Activated CD8-positive, alpha-beta memory T cell treated with anti-CD3 and anti-CD28 coated beads for 36 hours (primary cell): ENCODE data around the gene S100A2. TPM values are rescaled to one million over a fixed set of nuclear protein-coding genes. Genes with fewer than 3 reads are reported as not detected.
"Not testable (repeated sequence)": the region's sequence is repeated elsewhere in the genome, so short reads cannot be mapped to it uniquely, and the experiment has no call there.

ENCODE experiments used
- CTCF ChIA-PET: fragments of 350-600 bp; sonication (Branson Sonifier 250); formaldehyde crosslinking; loops from one replicate; lab custom pipeline; 2021; ENCODE audit warnings: antibody characterized with exemption; lab: Charles Lee
- POLR2A ChIA-PET: fragments of 350-600 bp; sonication (Branson Sonifier 250); formaldehyde crosslinking; loops from one replicate; lab custom pipeline; 2021; ENCODE audit warnings: antibody characterized with exemption; lab: Charles Lee
- total RNA-seq, 2 experiments: library from RNA; stranded (reverse); gene quantifications; one replicate each; pipeline ENCODE4 v1.2.3, GENCODE V29; 2021

S100A2 gene
- total RNA-seq, 2 experiments from 2014 or later: 1.2 to 1.6 TPM

GRCh38 chr1:153598309-153599172 is 32.9 kb upstream of the S100A2 start:
- CTCF ChIA-PET: interaction anchor here (1.8 kb wide), 1 partner anchor 88 kb away, joined by 5 read pairs; no protein-coding TSS in a partner anchor
- POLR2A ChIA-PET: interaction anchor here (0.6 kb wide), 1 partner anchor 137 kb away, joined by 4 read pairs; no protein-coding TSS in a partner anchor

GRCh38 chr1:153597206-153597605 is 31.6 kb upstream of the S100A2 start:
- ChIA-PET POLR2A (no interaction called here), CTCF (interaction anchor here (0.6 to 1.8 kb wide), 2 partner anchors 43 to 86 kb away, joined by 3 to 5 read pairs; no protein-coding TSS in a partner anchor)

GRCh38 chr1:153592748-153593147 is 27.1 kb upstream of the S100A2 start:
- ChIA-PET POLR2A (interaction anchor here (0.5 kb wide), 1 partner anchor 28 kb away, joined by 3 read pairs; no protein-coding TSS in a partner anchor), CTCF (no interaction called here)

GRCh38 chr1:153588482-153588881 is 22.8 kb upstream of the S100A2 start:
- CTCF ChIA-PET: interaction anchor here (0.7 kb wide), 2 partner anchors 72 to 1400 kb away, joined by 3 read pairs; no protein-coding TSS in a partner anchor
- POLR2A ChIA-PET: interaction anchor here (0.7 kb wide), 1 partner anchor 16 kb away, joined by 3 read pairs; no protein-coding TSS in a partner anchor

- ChIA-PET POLR2A (interaction anchor here (0.7 kb wide), 1 partner anchor 16 kb away, joined by 3 read pairs; no protein-coding TSS in a partner anchor), CTCF (interaction anchor here (0.7 kb wide), 2 partner anchors 72 to 1399 kb away, joined by 3 read pairs; no protein-coding TSS in a partner anchor)
Observed at GRCh38 chr1:153588033-153588432, 22.4 kb upstream of the S100A2 start.

- CTCF ChIA-PET: no interaction called here
- POLR2A ChIA-PET: no interaction called here
Observed at GRCh38 chr1:153587314-153587713, 21.7 kb upstream of the S100A2 start.

GRCh38 chr1:153586347-153586746 is 20.7 kb upstream of the S100A2 start:
- POLR2A ChIA-PET: no interaction called here
- CTCF ChIA-PET: interaction anchor here (0.6 kb wide), 1 partner anchor 384 kb away, joined by 6 read pairs; no protein-coding TSS in a partner anchor

- ChIA-PET POLR2A (no interaction called here), CTCF (no interaction called here)
Observed at GRCh38 chr1:153585006-153585405, 19.4 kb upstream of the S100A2 start.

GRCh38 chr1:153583976-153584375 is 18.3 kb upstream of the S100A2 start:
- ChIA-PET POLR2A (no interaction called here), CTCF (no interaction called here)

GRCh38 chr1:153583514-153583913 is 17.9 kb upstream of the S100A2 start:
- CTCF ChIA-PET, POLR2A ChIA-PET: not testable (repeated sequence)

GRCh38 chr1:153582836-153583235 is 17.2 kb upstream of the S100A2 start:
- POLR2A ChIA-PET, CTCF ChIA-PET: not testable (repeated sequence)

GRCh38 chr1:153578936-153579335 is 13.3 kb upstream of the S100A2 start:
- ChIA-PET POLR2A (no interaction called here), CTCF (no interaction called here)

GRCh38 chr1:153578490-153578889 is 12.8 kb upstream of the S100A2 start:
- ChIA-PET POLR2A (interaction anchor here (0.6 kb wide), 1 partner anchor 56 kb away, joined by 3 read pairs; the partner anchor contains the start of gene CHTOP), CTCF (no interaction called here)

- ChIA-PET CTCF (interaction anchor here (0.7 to 1.0 kb wide), 3 partner anchors 45 to 66 kb away, joined by 3 to 5 read pairs (median 4); no protein-coding TSS in a partner anchor), POLR2A (interaction anchor here (0.6 kb wide), 1 partner anchor 589 kb away, joined by 3 read pairs; no protein-coding TSS in a partner anchor)
Observed at GRCh38 chr1:153577624-153578051, 12.0 kb upstream of the S100A2 start.

- CTCF ChIA-PET: interaction anchor here (0.7 to 1.0 kb wide), 3 partner anchors 44 to 66 kb away, joined by 3 to 5 read pairs (median 4); no protein-coding TSS in a partner anchor
- POLR2A ChIA-PET: interaction anchor here (0.6 kb wide), 1 partner anchor 589 kb away, joined by 3 read pairs; no protein-coding TSS in a partner anchor
Observed at GRCh38 chr1:153577138-153577537, 11.5 kb upstream of the S100A2 start.

GRCh38 chr1:153575497-153575896 is 9.9 kb upstream of the S100A2 start:
- POLR2A ChIA-PET: not testable (repeated sequence)
- CTCF ChIA-PET: interaction anchor here (1.0 kb wide), 1 partner anchor 65 kb away, joined by 3 read pairs; no protein-coding TSS in a partner anchor

GRCh38 chr1:153575081-153575491 is 9.4 kb upstream of the S100A2 start:
- POLR2A ChIA-PET: not testable (repeated sequence)
- CTCF ChIA-PET: interaction anchor here (1.0 kb wide), 1 partner anchor 64 kb away, joined by 3 read pairs; no protein-coding TSS in a partner anchor

- POLR2A ChIA-PET: interaction anchor here (0.5 to 1.8 kb wide), 5 partner anchors 40 to 1525 kb away, joined by 3 to 17 read pairs (median 7); partner anchors contain the start of gene CHTOP
- CTCF ChIA-PET: interaction anchor here (0.5 to 6.3 kb wide), 6 partner anchors 28 to 180 kb away, joined by 3 to 124 read pairs (median 9); partner anchors contain the start of genes CHTOP, S100A4 and S100A6
Observed at GRCh38 chr1:153573351-153573750, 7.7 kb upstream of the S100A2 start.

- POLR2A ChIA-PET: interaction anchor here (0.5 to 1.8 kb wide), 7 partner anchors 38 to 118 kb away, joined by 3 to 17 read pairs (median 4); partner anchors contain the start of gene CHTOP
- CTCF ChIA-PET: interaction anchor here (0.5 to 6.3 kb wide), 13 partner anchors 11 to 164 kb away, joined by 3 to 124 read pairs (median 3); partner anchors contain the start of genes CHTOP, S100A4 and S100A6
Observed at GRCh38 chr1:153572569-153573015, 6.9 kb upstream of the S100A2 start.
